ENCODE measurements around the gene ELK1.

The ELK1 gene

DNA sequence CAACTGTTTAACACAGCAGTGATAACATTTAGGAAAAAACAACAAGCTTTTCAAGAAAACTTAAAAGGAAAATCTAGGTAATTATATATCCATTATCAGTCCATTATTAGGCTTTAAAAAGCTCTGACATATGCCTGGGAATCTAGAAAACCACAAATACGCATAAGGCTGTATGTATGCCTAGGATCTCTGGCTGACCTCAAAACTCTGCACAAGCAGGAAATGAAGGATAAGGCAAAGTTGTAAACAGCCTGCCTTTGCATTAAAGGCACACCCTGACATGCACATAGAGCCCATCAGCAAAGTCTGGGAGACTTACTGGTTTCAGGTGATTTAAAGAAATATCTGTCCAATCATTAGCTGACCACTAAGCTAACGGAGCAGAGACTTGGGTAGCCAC, 54.1 kb downstream of the ELK1 start:
- no peaks in the 10 kb centered on the region for H3K36me3 ChIP-seq (ENCODE audit: low read depth)
- no peak overlapping the region for H3K4me3 ChIP-seq (ENCODE audit: severe bottlenecking)

DNA sequence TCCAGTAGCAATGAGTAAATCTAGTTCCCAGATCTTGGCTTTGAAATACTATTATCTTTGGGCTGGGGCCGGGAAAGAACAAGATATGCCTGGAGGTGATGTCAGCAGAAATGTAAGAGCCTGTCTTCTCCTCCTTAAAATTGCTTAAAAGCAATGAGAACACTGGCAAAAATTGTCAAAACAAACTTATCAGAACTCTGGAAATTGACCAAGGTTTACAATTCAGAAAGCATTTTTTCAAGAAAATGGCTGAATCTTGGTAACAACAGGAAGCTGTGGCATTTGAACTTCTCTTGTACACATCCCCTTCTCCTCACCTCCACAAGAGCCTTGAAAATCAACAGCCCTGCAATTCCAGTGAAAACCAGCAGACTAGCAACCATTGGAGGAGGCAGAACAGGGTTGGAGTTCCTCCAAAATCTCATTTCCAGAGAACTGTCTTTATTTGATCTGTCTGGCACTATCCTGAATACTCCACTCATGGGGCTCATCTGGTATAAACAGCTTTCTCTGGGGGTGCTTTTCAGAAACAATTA, 54.6 kb downstream of the ELK1 start:
- DNase-seq (ENCODE audit: low spot score) = no peak
- Histone ChIP-seq H3K27ac (ENCODE audit: poor library complexity, severe bottlenecking) (no peak overlapping the region), H3K27me3 (ENCODE audit: insufficient read depth, poor library complexity, severe bottlenecking) (no peaks in the 10 kb centered on the region), H3K9me3 (ENCODE audit: severe bottlenecking) (no peaks in the 10 kb centered on the region), H3K36me3 (ENCODE audit: low read depth) (no peaks in the 10 kb centered on the region), H3K4me3 (ENCODE audit: severe bottlenecking) (no peak overlapping the region), H3K4me1 (ENCODE audit: insufficient read depth, poor library complexity, severe bottlenecking) (no peaks in the 10 kb centered on the region)
- ATAC-seq (ENCODE audit: low read depth) = no peak
- TF ChIP-seq, protein P1, sequence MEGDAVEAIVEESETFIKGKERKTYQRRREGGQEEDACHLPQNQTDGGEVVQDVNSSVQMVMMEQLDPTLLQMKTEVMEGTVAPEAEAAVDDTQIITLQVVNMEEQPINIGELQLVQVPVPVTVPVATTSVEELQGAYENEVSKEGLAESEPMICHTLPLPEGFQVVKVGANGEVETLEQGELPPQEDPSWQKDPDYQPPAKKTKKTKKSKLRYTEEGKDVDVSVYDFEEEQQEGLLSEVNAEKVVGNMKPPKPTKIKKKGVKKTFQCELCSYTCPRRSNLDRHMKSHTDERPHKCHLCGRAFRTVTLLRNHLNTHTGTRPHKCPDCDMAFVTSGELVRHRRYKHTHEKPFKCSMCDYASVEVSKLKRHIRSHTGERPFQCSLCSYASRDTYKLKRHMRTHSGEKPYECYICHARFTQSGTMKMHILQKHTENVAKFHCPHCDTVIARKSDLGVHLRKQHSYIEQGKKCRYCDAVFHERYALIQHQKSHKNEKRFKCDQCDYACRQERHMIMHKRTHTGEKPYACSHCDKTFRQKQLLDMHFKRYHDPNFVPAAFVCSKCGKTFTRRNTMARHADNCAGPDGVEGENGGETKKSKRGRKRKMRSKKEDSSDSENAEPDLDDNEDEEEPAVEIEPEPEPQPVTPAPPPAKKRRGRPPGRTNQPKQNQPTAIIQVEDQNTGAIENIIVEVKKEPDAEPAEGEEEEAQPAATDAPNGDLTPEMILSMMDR (IDR thresholded peaks at IDR 0.05; ENCODE audit: poor library complexity, severe bottlenecking) = no peak

More for the DNA sequence above, 54.1 kb downstream of the ELK1 start:
- Histone ChIP-seq H3K27me3 (ENCODE audit: insufficient read depth, poor library complexity, severe bottlenecking) (no peaks in the 10 kb centered on the region), H3K4me1 (ENCODE audit: insufficient read depth, poor library complexity, severe bottlenecking) (no peaks in the 10 kb centered on the region), H3K9me3 (ENCODE audit: severe bottlenecking) (no peaks in the 10 kb centered on the region), H3K27ac (ENCODE audit: poor library complexity, severe bottlenecking) (no peak overlapping the region)
- DNase-seq (ENCODE audit: low spot score) (no peak), ATAC-seq (ENCODE audit: low read depth) (no peak)
- TF ChIP-seq, protein P1 (IDR thresholded peaks at IDR 0.05; ENCODE audit: poor library complexity, severe bottlenecking) = no peak

DNA sequence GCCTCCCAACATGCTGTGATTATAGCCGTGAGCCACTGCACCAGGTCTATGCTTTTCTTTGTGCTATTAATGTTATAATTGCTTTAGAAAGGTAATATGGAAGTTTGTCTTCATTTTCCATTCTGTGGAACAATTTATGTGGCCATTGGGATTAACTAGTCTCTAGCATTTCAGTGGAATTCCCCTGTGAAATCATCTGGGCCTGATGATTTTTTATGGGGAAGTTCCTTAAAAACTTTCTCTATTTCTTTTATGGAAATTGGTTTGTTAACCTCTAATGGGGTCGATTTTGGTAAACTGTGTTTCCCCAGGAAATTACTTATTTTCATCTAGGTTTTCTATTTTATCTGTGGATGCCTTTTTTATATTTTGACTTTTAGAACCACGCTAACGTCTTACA, 56.8 kb downstream of the ELK1 start:
- ATAC-seq (ENCODE audit: low read depth) (no peak), DNase-seq (ENCODE audit: low spot score) (no peak)
- H3K4me1 ChIP-seq (ENCODE audit: insufficient read depth, poor library complexity, severe bottlenecking) = no peaks in the 10 kb centered on the region
- no peak overlapping the region for H3K4me3 ChIP-seq (ENCODE audit: severe bottlenecking)
- H3K27ac ChIP-seq (ENCODE audit: poor library complexity, severe bottlenecking) = no peak overlapping the region
- TF ChIP-seq, protein P1 (IDR thresholded peaks at IDR 0.05; ENCODE audit: poor library complexity, severe bottlenecking) = no peak
- no peaks in the 10 kb centered on the region for H3K9me3 ChIP-seq (ENCODE audit: severe bottlenecking)
- no peaks in the 10 kb centered on the region for H3K27me3 ChIP-seq (ENCODE audit: insufficient read depth, poor library complexity, severe bottlenecking)
- H3K36me3 ChIP-seq (ENCODE audit: low read depth) = no peaks in the 10 kb centered on the region

DNA sequence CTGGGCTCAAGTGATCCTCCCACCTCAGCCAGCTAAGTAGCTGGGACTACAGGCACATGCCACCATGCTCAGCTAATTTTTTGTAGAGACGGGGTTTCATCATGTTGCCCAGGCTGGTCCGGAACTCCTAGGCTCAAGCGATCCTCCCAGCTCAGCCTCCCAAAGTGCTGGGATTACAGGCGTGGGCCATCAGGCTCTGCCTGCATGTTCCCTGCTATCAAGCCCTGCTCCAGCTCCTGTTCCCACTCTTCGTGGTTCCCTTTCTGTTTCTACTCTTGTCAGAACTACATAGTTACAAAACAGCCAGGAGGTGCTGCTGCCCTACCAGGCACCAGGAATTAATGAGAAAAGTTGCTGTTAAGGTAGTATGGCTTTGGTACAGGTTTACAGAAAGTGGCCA, 59.4 kb downstream of the ELK1 start:
- Histone ChIP-seq H3K27ac (ENCODE audit: poor library complexity, severe bottlenecking) (no peak overlapping the region), H3K4me1 (ENCODE audit: insufficient read depth, poor library complexity, severe bottlenecking) (no peaks in the 10 kb centered on the region), H3K4me3 (ENCODE audit: severe bottlenecking) (no peak overlapping the region), H3K27me3 (ENCODE audit: insufficient read depth, poor library complexity, severe bottlenecking) (no peaks in the 10 kb centered on the region), H3K9me3 (ENCODE audit: severe bottlenecking) (no peaks in the 10 kb centered on the region), H3K36me3 (ENCODE audit: low read depth) (no peaks in the 10 kb centered on the region)
- DNase-seq (ENCODE audit: low spot score) (no peak), ATAC-seq (ENCODE audit: low read depth) (no peak)
- TF ChIP-seq, protein P1 (IDR thresholded peaks at IDR 0.05; ENCODE audit: poor library complexity, severe bottlenecking) = no peak

DNA sequence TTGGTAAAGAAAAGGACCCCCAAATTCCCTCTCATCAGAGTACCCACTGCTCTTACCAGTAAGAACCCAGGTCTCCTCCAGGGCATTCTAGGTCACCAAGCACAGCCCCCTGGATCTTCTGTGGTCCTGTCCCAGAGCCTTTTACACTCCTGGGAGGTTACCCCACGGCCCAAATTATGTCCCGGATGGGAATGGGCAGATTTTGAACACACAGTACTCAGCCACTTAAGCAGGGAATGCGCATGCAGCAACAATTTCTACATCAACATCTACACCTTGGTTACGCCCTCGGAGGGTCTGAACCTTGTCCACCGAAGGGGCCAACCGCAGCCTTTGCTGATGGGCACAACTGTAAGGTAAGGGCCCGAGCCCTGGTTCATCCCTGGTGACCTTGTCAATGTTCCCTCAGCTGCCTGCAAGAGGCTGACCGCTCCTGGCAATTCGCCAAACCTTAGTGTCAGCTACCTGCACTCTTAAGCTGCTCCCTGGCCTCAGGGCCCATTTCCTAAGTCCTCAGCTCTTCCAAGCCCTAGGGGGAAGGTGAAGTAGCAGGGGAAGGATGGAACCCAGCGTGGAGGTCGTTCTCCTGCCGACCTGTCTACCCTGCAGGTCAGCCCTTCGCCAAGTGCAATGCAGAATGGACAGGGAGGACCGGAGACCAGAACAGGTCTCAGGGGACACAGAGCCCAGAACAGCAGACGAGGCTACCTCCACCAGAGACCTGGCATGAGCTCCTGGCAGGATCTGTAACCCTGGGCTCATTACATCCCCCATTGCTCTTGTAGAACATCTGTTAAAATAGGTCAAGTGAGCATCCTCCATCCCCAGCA, 62.2 kb downstream of the ELK1 start:
- H3K4me1 ChIP-seq (ENCODE audit: insufficient read depth, poor library complexity, severe bottlenecking) = no peaks in the 10 kb centered on the region
- no peaks in the 10 kb centered on the region for H3K9me3 ChIP-seq (ENCODE audit: severe bottlenecking)
- H3K36me3 ChIP-seq (ENCODE audit: low read depth) = peaks cover 9% of the 10 kb centered on the region
- TF ChIP-seq, protein P1 (IDR thresholded peaks at IDR 0.05; ENCODE audit: poor library complexity, severe bottlenecking) = no peak
- H3K27ac ChIP-seq (ENCODE audit: poor library complexity, severe bottlenecking) = no peak overlapping the region
- DNase-seq (ENCODE audit: low spot score) (no peak), ATAC-seq (ENCODE audit: low read depth) (no peak)
- no peak overlapping the region for H3K4me3 ChIP-seq (ENCODE audit: severe bottlenecking)
- H3K27me3 ChIP-seq (ENCODE audit: insufficient read depth, poor library complexity, severe bottlenecking) = no peaks in the 10 kb centered on the region

All from RWPE2 (cell line).